Mesenchymal stem cell (in vitro differentiated cells and primary cell): ENCODE results near the gene RASL10A.
A peak's percentile ranks its signal among the peaks of the same experiment; 100 is the strongest.
"Not testable (repeated sequence)": the region's sequence is repeated elsewhere in the genome, so short reads cannot be mapped to it uniquely, and the experiment has no call there.

Experiments used
- DNase-seq: peaks from one replicate; pipeline ENCODE4 v3.0.0-alpha.2; 2013
- H2AFZ ChIP-seq: one replicate; pipeline ENCODE4 v1.6.1; 2013; ENCODE audit warnings: low read depth, mild to moderate bottlenecking, control low read depth, inconsistent platforms, low read length, moderate library complexity
- H2AK5ac ChIP-seq: 2 replicates; pipeline ENCODE4 v1.6.1; 2013; ENCODE audit warnings: low read length, moderate library complexity, mild to moderate bottlenecking, inconsistent platforms; ENCODE audit not compliant: severe bottlenecking
- H2BK120ac ChIP-seq: one replicate; pipeline ENCODE4 v1.6.1; 2013; ENCODE audit warnings: low read depth, mild to moderate bottlenecking, inconsistent platforms, low read length, moderate library complexity
- H2BK12ac ChIP-seq, 2 experiments: one replicate each; pipeline ENCODE4 v1.6.1; 2013; ENCODE audit warnings: inconsistent platforms in 2 of 2, low read length in 2 of 2, mild to moderate bottlenecking in 2 of 2, moderate library complexity in 2 of 2, control low read depth in 1 of 2
- H2BK15ac ChIP-seq: one replicate; pipeline ENCODE4 v1.6.1; 2013; ENCODE audit warnings: mild to moderate bottlenecking, low read depth, inconsistent platforms; ENCODE audit not compliant: poor library complexity, severe bottlenecking
- H2BK5ac ChIP-seq: 2 replicates; pipeline ENCODE4 v1.6.1; 2013; ENCODE audit warnings: low read depth, mild to moderate bottlenecking, low read length, control low read depth, inconsistent platforms; ENCODE audit not compliant: poor library complexity, severe bottlenecking
- H3K14ac ChIP-seq, 2 experiments: one replicate each; pipeline ENCODE4 v1.6.1; 2013; ENCODE audit warnings: inconsistent platforms in 2 of 2, low read length in 2 of 2, control low read depth in 1 of 2, mild to moderate bottlenecking in 1 of 2, moderate library complexity in 1 of 2
- H3K18ac ChIP-seq, 2 experiments: one replicate each; pipeline ENCODE4 v1.6.1; 2013; ENCODE audit warnings: inconsistent platforms in 2 of 2, low read length in 2 of 2, control low read depth in 1 of 2, low read depth in 1 of 2, mild to moderate bottlenecking in 1 of 2
- H3K23ac ChIP-seq, 2 experiments: one replicate each; pipeline ENCODE4 v1.6.1; 2013; ENCODE audit warnings: inconsistent platforms in 2 of 2, low read length in 2 of 2, mild to moderate bottlenecking in 2 of 2, moderate library complexity in 2 of 2, control low read depth in 1 of 2
- H3K27ac ChIP-seq: 2 replicates; pipeline ENCODE4 v1.5.1; 2013; ENCODE audit warnings: mild to moderate bottlenecking, moderate library complexity, low read length, control low read depth, inconsistent platforms; ENCODE audit not compliant: poor library complexity, severe bottlenecking
- H3K27me3 ChIP-seq, 2 experiments: 2 replicates each; pipeline versions ENCODE4 v1.6.1 to v1.7.0; 2013; ENCODE audit warnings: low read length in 2 of 2, mild to moderate bottlenecking in 2 of 2, moderate library complexity in 2 of 2, control low read depth in 1 of 2, inconsistent platforms in 1 of 2; ENCODE audit not compliant: control insufficient read depth in 1 of 2, insufficient read depth in 1 of 2
- H3K36me3 ChIP-seq, 2 experiments: 2 replicates each; pipeline versions ENCODE4 v1.6.1 to v1.7.0; 2013; ENCODE audit warnings: low read length in 2 of 2, control low read depth in 1 of 2, inconsistent platforms in 1 of 2, low read depth in 1 of 2, mild to moderate bottlenecking in 1 of 2; ENCODE audit not compliant: insufficient read depth in 2 of 2, control insufficient read depth in 1 of 2
- H3K4ac ChIP-seq, 2 experiments: one replicate each; pipeline ENCODE4 v1.6.1; 2013; ENCODE audit warnings: inconsistent platforms in 2 of 2, low read length in 2 of 2, mild to moderate bottlenecking in 2 of 2, moderate library complexity in 2 of 2, control low read depth in 1 of 2, low read depth in 1 of 2
- H3K4me1 ChIP-seq: 2 replicates; pipeline ENCODE4 v1.6.1; 2013; ENCODE audit warnings: low read depth, low read length, control low read depth; ENCODE audit not compliant: control insufficient read depth, insufficient read depth
- H3K4me2 ChIP-seq: 2 replicates; pipeline ENCODE4 v1.6.1; 2013; ENCODE audit warnings: low read length, mild to moderate bottlenecking, inconsistent platforms; ENCODE audit not compliant: poor library complexity, severe bottlenecking
- H3K4me3 ChIP-seq, 2 experiments: 2 replicates each; pipeline versions ENCODE4 v1.5.1 to v1.7.0; 2013; ENCODE audit warnings: low read length in 2 of 2, mild to moderate bottlenecking in 2 of 2, control low read depth in 1 of 2, low read depth in 1 of 2; ENCODE audit not compliant: insufficient read depth in 1 of 2
- H3K79me1 ChIP-seq: replicated peaks from 2 replicates; pipeline ENCODE4 v1.6.1; 2013; ENCODE audit warnings: mild to moderate bottlenecking, control low read depth, low read length, inconsistent platforms; ENCODE audit not compliant: poor library complexity, severe bottlenecking
- H3K9ac ChIP-seq: 2 replicates; pipeline ENCODE4 v1.7.0; 2013; ENCODE audit warnings: mild to moderate bottlenecking, low read length, moderate library complexity
- H3K9me3 ChIP-seq: 2 replicates; pipeline ENCODE4 v1.7.0; 2013; ENCODE audit warnings: mild to moderate bottlenecking, low read length; ENCODE audit not compliant: control insufficient read depth
- H4K8ac ChIP-seq: one replicate; pipeline ENCODE4 v1.6.1; 2013; ENCODE audit warnings: inconsistent platforms, mild to moderate bottlenecking, low read length, moderate library complexity
- H4K91ac ChIP-seq: one replicate; pipeline ENCODE4 v1.6.1; 2013; ENCODE audit warnings: mild to moderate bottlenecking, low read length, inconsistent platforms
- WGBS: methylation state at CpG from one replicate; pipeline ENCODE4 v1.1.7; 2013; ENCODE audit warnings: mixed read lengths; 5-methylcytosine and 5-hydroxymethylcytosine counted together

Gene RASL10A

GRCh38 chr22:29344889-29345288, 29.4 kb upstream of the RASL10A start:
- not testable (repeated sequence) for H3K27me3 ChIP-seq, H3K18ac ChIP-seq, H3K4me3 ChIP-seq, H3K9ac ChIP-seq, H2BK5ac ChIP-seq, H3K23ac ChIP-seq, H2AFZ ChIP-seq, DNase-seq, H3K14ac ChIP-seq, H4K91ac ChIP-seq, H3K9me3 ChIP-seq, H2BK120ac ChIP-seq, H2BK15ac ChIP-seq, H3K4me2 ChIP-seq, H4K8ac ChIP-seq, H2BK12ac ChIP-seq, H3K4ac ChIP-seq
- H3K4me1 ChIP-seq, result peaks cover 20% of the 10 kb centered on the region
- H3K36me3 ChIP-seq, result peaks cover 58 to 82% of the 10 kb centered on the region in 2 experiments
- peak overlapping the region; percentile 28 for H2AK5ac ChIP-seq
- WGBS, result 92% methylated on average over 5 of the region's 5 CpGs
- peaks cover 23% of the 10 kb centered on the region for H3K79me1 ChIP-seq
- H3K27ac ChIP-seq, result peak overlapping the region; percentile 77

GRCh38 chr22:29344137-29344536, 28.6 kb upstream of the RASL10A start:
- Histone ChIP-seq H2BK12ac (no peak overlapping the region), H3K14ac (no peak overlapping the region), H3K27me3 (no peaks in the 10 kb centered on the region), H3K36me3 (peaks cover 58 to 80% of the 10 kb centered on the region in 2 experiments), H3K9ac (no peak overlapping the region), H3K4ac (no peak overlapping the region), H4K91ac (no peak overlapping the region), H2BK120ac (no peak overlapping the region), H4K8ac (no peak overlapping the region), H3K18ac (no peak overlapping the region), H3K4me3 (no peak overlapping the region), H2BK5ac (no peak overlapping the region), H3K23ac (no peak overlapping the region), H2AFZ (no peak overlapping the region), H3K9me3 (no peaks in the 10 kb centered on the region), H3K79me1 (peaks cover 22% of the 10 kb centered on the region), H3K4me2 (no peak overlapping the region), H2BK15ac (no peak overlapping the region), H3K4me1 (peaks cover 19% of the 10 kb centered on the region), H3K27ac (peak overlapping the region; percentile 77), H2AK5ac (no peak overlapping the region)
- 75% methylated on average over 5 of the region's 5 CpGs for WGBS
- peak; percentile 69 for DNase-seq

DNA sequence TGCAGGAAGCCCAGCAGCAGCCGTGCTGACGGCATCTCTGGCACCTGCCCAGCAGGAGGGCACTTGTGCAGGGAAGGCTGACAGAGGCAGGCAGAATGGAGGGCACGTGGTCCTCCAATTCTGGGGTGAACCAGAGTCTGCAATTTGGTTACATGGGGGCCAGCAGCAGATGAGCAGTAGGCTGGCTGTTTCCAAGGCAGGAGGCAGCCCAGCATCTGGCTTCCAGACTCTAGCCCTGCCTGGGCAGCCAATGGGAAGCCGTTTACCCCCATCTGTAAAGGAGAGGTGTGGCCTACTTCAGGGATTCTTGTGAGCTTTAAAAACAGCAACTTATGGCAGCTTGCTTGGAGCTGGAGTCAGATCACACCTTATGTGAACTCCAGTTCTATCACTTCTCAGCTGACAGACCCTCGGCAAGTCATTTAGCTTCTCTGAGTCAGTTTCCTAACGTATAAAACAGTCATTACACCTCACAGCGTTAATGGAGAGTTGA, 27.9 kb upstream of the RASL10A start:
- no peaks in the 10 kb centered on the region for H3K9me3 ChIP-seq
- peak overlapping the region; percentile 50 for H3K27ac ChIP-seq
- H3K23ac ChIP-seq, result no peak overlapping the region
- no peak overlapping the region for H2BK15ac ChIP-seq
- H3K36me3 ChIP-seq, result peaks cover 62 to 80% of the 10 kb centered on the region in 2 experiments
- no peak overlapping the region for H2BK12ac ChIP-seq
- H4K8ac ChIP-seq, result no peak overlapping the region
- H3K79me1 ChIP-seq, result peaks cover 21% of the 10 kb centered on the region
- no peaks in the 10 kb centered on the region for H3K27me3 ChIP-seq
- H2BK120ac ChIP-seq, result no peak overlapping the region
- H3K14ac ChIP-seq, result no peak overlapping the region
- 75% methylated on average over 7 of the region's 7 CpGs for WGBS
- no peak overlapping the region for H2BK5ac ChIP-seq
- no peak overlapping the region for H3K4me2 ChIP-seq
- H3K4me3 ChIP-seq, result no peak overlapping the region
- no peak overlapping the region for H2AFZ ChIP-seq
- H3K9ac ChIP-seq, result no peak overlapping the region
- no peak overlapping the region for H3K18ac ChIP-seq
- H3K4me1 ChIP-seq, result peaks cover 17% of the 10 kb centered on the region
- no peak for DNase-seq
- H3K4ac ChIP-seq, result no peak overlapping the region
- no peak overlapping the region for H4K91ac ChIP-seq
- peak overlapping the region; percentile 68 for H2AK5ac ChIP-seq

DNA sequence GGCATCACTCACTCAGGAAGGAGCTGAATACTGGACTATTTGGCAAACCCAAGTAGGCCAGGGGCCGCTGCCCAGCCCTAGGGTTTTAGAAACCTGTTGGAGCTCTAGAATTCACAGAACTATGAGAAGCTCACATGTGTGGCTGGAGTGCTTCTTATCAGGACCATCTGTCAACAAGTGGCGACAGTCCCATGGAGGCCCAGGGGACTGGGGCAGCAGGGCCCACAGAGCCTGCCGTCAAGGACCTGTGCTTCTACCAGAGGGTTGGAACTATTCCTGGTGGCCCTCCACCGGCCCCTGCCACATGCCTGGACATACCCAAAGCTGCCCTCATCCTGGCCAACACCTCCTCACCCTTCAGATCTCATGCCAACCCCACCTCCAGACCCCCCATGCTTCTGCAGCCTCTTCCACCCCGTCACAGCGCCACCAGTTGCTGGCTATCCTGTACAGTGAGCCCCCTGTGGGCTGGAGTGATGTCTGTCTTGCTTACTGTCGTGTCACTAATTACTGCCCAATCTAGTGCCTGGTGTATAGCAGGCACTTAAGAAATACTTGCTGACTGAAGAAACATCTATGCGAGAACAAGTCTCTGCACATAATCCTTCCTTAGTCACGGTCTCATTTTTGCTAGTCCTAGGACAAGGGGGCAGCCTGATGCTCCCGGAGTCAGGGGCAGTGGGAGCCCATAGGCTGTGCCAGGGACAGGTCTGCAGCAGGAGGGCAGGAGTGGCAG, 27.2 kb upstream of the RASL10A start:
- H2BK120ac ChIP-seq, result no peak overlapping the region
- H3K79me1 ChIP-seq, result peaks cover 21% of the 10 kb centered on the region
- H3K4me2 ChIP-seq, result no peak overlapping the region
- WGBS, result 91% methylated on average over 10 of the region's 10 CpGs
- H3K36me3 ChIP-seq, result peaks cover 68 to 80% of the 10 kb centered on the region in 2 experiments
- no peak for DNase-seq
- no peak overlapping the region for H3K27ac ChIP-seq
- H4K8ac ChIP-seq, result no peak overlapping the region
- H3K27me3 ChIP-seq, result no peaks in the 10 kb centered on the region
- H2AFZ ChIP-seq, result no peak overlapping the region
- H2BK5ac ChIP-seq, result no peak overlapping the region
- H3K4me1 ChIP-seq, result peaks cover 17% of the 10 kb centered on the region
- no peak overlapping the region for H3K14ac ChIP-seq
- no peak overlapping the region for H3K23ac ChIP-seq
- H3K18ac ChIP-seq, result no peak overlapping the region
- no peak overlapping the region for H2AK5ac ChIP-seq
- no peak overlapping the region for H2BK15ac ChIP-seq
- no peak overlapping the region for H3K9ac ChIP-seq
- H3K4ac ChIP-seq, result no peak overlapping the region
- no peak overlapping the region for H4K91ac ChIP-seq
- H2BK12ac ChIP-seq, result no peak overlapping the region
- H3K4me3 ChIP-seq, result no peak overlapping the region
- no peaks in the 10 kb centered on the region for H3K9me3 ChIP-seq
